GM18519 (cell line): ENCODE measurements around the gene TDRD15.
"Not testable (repeated sequence)": the region's sequence is repeated elsewhere in the genome, so short reads cannot be mapped to it uniquely, and the experiment has no call there.

Experiments
- ATAC-seq: cut with Tn5 transposase; IDR thresholded peaks from one replicate; pipeline ENCODE4 v1.9.1; 2021; ENCODE audit warnings: mild to moderate bottlenecking, moderate library complexity; ENCODE audit not compliant: unreplicated experiment, low FRiP score

The TDRD15 gene

DNA sequence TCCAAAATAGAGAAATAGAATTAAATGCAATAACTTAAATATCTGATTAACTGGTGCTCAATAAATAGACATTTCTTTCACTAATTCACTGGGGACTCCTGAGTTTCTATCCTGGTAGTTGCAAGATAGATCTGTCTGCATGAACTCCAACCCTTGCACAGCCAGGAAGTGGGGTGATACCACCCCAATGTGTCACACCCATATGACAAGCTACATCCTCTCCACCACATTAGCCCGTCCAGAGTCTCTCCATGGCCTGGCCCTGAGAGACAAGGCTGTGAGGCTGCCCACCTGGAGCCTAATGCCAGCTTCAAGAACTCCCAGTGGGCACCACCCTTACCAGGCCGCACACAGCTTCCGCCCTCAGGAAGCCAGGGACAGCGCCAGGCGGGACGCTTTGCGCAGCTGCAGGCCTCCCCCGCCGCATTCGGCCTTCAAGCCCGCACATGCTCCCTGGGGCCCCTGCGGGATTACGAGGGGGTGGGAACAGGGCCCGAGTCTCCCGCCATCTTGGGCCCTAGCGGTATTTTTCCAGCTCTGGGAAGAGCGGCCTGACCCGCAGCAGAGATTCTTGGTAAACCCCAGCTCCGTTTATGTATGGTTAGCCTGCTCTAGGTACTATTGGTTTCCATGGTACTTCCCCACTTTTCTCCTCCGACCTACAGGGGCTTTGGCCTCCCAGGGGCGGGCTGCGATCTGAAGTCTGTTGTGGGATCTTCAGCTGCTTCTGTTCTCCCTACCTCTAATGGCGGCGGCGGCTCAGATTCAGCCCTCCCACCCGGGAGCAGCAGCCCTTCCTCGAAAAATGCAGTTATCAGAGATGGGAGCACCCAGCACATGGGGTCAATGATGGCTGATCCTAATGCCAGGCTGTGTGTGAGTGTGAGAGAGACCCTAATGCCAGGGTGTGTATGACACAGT, at the start of gene TDRD15:
Gene TDRD15 (plus strand): TSS at position 496 of the 921 bp plus-strand sequence. CDS start 13,500 bp downstream, outside the sequence.
- no peak for ATAC-seq

DNA sequence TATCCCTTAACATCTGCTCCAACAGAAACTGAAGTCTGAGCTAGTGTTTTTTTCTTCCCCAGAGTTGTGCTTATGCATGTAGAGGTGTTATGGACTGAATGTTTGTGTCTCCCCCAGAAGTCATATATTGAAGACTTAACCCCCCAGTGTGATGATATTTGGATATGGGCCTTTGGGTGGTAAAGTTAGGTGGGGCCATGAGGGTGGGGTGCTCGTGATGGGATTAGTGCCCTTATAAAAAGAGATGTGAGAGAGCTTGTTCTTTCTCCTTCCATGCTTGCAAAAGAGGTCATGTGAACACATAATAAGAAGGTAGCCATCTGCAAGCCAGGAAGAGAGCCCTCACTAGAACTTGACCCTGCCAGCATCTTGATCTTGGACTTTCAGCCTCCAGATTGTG, 45.5 kb upstream of the TDRD15 start:
- no peak for ATAC-seq

- ATAC-seq: no peak
Measured at GRCh38 chr2:21083482-21083881, 40.3 kb upstream of the TDRD15 start.

- ATAC-seq: no peak
Measured at GRCh38 chr2:21084401-21084800, 39.4 kb upstream of the TDRD15 start.

DNA sequence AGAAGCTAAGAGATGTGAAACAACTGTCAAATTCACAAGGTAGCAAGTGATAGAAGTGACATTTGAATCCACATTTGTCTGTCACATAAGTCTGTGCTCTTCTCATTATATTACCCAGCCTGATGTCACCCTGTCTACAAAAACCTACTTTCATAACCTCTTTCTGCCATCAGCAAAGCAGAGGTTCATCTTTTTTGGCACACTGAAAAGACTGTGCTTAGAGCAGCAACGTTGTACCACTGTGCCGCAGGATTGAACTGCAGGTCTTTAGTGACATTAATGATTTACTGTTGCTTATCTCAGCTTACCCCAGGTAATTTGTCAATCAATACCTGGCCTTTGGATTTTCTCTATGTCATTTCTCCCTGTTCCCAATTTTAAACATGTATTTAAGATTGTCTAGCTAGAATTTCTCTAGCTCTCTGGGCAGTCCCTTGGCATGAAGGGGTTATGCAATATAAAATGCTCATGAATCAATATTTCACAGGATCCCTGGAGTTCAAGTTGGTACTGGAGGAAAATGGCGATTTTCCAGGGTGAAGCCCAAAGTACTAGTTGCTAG, 31.4 kb upstream of the TDRD15 start:
- no peak for ATAC-seq

DNA sequence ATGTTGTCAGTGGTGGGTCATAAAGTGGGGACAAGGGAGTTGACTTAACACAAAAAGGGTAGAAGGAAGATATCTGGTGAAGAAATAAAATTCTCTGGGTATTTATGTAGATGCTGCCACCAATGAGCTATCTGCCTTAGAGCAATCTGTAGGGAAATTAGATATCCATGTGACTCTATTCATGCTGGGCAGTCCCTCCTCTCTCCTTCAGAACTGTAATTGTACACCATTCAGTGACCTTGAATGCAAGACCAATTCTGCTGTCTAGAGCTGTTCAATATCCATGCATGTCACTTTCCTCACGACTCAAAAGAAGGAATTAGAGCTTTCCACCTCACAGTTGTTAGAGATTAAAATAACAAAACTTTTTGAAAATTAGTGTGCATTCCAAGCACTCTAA, 28.6 kb upstream of the TDRD15 start:
- no peak for ATAC-seq

DNA sequence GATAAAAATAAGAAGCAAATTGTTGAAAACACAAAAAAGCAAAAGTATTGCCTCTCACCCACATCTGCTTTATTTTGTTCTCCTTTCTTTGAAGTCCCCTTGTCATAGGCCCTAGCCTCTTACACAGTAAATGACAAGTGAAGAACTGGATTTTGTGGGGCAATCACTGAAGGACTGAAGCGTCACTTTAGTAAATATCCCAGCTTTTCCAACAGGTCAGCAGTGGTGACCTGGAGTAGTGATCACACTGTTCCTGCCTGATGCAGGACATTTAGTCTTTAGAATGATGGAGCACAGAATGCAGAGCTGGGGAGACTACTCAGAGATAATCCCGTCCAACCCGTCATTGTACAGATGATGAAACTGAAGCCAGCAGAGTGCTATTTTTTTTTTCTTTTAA, 28.1 kb upstream of the TDRD15 start:
- ATAC-seq: no peak

GRCh38 chr2:21096458-21096857, 27.3 kb upstream of the TDRD15 start:
- ATAC-seq: no peak

DNA sequence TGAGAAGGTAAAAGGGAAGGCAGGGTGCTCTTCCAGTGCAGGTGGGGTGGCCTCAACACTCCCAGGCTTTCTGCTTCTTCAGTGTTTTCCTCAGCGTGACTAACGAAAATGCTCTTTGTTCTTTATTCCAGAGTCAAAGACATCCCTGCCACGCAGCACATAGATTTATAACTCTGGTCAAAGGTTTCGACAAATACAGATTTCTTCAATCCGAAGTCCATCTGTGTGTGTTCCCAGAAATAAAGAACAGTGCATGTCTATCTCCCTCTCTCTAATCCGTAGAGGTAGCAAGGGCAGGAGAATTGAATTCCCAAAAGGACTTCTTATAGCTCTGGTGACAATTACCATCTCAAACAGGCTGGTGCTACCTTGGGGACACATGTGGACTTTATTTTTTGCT, 26.4 kb upstream of the TDRD15 start:
- ATAC-seq: no peak

DNA sequence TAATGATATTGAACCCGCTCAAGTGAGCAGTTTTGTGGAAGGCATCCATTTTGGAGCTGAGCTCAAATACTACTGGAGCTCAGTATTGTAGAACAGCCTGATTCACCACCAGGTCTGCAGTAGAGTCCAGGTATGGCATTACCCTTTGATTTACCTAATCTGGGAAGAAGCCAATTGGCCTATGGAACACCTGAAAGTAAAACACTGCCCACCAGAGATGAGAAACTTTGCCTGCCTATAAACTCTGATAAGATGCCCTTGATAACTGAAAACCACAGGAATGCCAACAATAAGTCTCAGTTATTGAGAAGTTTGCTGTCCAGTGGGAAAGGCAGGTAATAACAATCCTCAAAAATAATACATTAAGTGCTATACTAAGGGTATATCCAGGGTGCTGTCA, 25.5 kb upstream of the TDRD15 start:
- ATAC-seq: no peak

DNA sequence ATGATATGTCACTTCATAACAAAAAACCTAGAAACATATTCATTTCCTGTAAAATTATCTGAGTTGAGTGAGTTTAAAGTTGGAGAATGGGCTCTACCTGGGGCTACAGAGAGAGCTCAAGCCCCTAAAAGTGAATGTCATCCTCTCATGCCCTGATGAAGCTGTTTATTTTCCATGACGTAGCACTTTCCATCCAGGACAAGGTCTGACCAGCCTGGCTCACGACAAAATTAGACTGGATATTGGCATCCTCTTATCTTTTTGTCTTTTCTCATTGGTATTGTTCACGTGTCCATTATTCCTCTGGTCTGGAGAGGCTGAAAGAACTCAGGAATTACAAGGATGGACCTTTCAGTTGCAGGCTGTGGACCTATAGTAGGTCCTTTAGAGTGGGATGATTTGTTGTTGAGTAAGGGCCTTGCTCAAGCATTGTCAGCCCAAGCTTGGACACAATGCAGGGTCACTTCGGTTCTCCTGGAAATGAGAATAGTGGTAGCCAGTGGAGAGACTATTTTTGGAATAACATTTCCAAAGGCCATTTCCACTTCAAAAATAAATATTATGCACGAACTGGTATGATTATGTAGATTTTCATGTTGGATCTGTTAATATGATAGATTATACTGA, 24.4 kb upstream of the TDRD15 start:
- no peak for ATAC-seq

DNA sequence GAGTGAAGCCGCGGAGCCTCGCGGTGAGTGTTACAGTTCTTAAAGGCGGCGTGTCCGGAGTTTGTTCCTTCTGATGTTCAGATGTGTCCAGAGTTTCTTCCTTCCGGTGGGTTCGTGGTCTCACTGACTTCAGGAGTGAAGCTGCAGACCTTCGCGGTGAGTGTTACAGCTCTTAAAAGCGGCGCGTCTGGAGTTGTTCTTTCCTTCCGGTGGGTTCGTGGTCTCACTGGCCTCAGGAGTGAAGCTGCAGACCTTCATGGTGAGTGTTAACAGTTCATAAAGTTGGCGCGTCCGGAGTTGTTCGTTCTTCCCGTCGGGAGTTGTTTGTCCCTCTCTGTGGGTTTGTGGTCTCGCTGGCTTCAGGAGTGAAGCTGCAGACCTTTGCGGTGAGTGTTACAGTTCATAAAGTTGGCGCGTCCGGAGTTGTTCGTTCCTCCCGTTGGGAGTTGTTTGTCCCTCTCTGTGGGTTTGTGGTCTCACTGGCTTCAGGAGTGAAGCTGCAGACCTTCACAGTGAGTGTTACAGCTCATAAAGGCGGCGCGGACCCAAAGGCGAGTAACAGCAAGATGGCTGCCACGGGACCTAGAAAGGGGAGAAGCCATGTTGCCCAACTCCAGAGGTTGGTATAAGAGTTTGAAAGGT, 22.1 kb upstream of the TDRD15 start:
- ATAC-seq: not testable (repeated sequence)

- ATAC-seq: no peak
Measured at GRCh38 chr2:21102356-21102755, 21.4 kb upstream of the TDRD15 start.

DNA sequence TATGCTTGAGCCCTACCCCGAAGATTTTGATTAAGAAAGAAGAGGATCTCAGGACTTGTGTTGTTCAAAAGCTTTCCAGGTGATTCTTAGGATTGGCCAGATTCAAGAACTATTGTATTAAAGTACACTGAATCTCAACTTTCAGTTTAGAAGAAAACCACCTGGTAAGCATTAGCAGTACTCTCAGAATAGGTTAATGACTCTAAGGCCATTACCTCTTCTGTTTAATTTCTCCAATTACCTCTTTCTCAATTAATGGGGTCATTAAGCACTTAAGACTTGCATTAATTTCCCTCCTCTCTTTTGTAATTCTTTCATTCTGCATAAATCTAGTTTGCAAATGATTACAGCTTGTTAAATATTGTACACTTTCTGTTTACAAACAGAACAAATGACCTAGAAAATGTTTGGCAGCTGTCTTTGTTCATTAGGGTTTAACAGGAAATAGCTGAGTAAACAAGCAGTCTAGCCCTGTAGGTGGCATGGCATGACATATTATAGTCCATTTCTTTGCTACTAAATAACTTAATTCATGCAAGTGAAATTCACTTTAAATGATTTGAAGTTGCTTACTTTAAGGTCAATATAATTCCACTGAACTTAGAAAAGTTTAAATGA, 20.4 kb upstream of the TDRD15 start:
- ATAC-seq: no peak

DNA sequence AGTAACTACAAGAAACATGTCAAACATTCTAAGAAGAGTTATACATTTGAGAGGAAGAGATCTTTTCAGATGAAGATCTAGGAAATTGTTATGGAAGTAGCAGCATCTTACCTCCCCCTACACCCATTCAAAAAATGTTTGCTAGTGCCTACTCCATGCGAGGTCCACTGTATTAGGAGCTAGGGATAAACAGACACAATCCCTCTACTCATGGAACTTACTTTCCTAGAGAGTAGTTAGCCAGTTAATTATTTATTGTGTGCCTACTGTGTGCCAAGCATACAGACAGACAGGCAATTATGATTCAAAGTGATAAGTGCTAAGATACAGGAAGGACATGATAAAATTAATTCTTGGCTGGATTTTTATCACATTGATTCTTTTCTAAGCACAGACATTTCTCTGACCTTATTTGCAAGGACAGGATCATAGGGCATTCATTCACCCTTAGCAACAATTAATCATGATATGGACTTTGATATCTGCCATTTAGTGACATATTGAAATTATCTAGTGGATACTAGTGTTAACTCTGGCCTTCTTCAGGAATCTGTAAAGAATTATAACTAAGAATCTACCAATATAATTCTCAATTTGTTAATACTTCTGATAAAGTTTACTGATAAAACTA, 19.6 kb upstream of the TDRD15 start:
- no peak for ATAC-seq

GRCh38 chr2:21111012-21111411, 12.8 kb upstream of the TDRD15 start:
- ATAC-seq: no peak

DNA sequence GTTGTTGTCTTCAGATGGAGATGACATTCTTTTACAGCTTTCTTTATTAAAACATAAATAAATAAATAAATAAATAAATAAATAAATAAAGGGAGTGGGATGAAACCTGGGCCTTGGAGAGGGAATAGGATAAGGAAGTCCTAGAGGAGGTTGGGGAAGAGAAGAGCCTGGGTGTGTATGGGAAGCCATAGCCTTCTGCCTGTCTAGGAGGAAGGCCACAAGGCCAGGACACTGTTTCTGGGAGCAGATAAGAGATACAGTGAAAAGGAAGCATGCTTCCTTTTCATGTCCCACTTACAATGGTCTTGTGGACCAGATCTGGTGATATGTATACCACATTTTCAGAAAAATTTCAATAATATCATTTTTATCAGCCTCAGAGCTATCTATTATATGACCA, 6.1 kb upstream of the TDRD15 start:
- no peak for ATAC-seq

DNA sequence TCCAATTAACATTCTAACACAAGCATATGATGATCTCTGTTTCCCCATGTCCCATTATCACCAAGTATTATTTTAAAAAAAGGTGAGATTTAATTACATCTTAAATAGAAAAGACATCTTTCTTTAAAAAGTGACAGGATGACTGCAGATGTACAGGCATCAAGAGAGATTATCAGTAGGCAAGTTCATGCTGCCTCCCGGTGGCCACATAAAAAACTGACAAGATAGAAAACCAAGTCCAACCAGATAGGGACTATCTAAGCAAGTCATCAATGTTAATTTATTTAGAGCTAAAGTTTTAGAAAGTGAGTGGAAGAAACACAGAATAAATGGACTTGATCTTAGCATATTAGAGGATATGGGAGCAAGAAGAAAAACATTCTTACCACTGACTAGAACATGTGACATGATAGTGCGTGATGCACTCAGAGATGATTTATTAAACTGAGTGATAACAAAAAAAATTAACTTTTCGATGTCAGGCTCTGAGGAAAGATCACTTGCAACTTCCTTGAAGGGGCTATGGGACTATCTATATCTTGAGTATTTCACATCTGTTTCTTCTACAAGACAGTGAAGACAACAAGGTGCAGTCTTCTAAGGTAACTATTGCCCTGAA, 5.4 kb upstream of the TDRD15 start:
- peak; percentile 54 for ATAC-seq

- ATAC-seq: no peak
Measured at GRCh38 chr2:21131861-21132260, 8.1 kb downstream of the TDRD15 start.

DNA sequence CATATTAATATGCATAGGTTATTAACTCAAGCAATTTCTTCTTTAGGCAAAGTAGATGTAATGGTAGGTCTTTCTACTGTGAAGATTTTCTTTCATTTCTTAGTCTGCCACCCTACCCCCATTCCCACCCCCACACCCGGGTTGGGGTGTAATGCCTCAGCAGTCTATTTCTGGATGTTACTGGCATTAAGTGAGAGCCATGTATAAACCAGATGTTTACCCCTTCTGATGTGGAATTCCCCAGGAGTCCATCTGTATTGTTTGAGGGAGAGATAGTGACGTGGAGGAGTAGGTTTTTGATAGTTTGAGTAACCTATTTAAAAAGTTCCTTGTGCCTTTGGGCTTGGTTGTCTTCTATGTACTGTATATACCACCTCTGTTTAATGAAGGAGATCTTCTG, 11.8 kb downstream of the TDRD15 start:
- no peak for ATAC-seq
